ENCODE measurements around the gene ATG7.

DNA sequence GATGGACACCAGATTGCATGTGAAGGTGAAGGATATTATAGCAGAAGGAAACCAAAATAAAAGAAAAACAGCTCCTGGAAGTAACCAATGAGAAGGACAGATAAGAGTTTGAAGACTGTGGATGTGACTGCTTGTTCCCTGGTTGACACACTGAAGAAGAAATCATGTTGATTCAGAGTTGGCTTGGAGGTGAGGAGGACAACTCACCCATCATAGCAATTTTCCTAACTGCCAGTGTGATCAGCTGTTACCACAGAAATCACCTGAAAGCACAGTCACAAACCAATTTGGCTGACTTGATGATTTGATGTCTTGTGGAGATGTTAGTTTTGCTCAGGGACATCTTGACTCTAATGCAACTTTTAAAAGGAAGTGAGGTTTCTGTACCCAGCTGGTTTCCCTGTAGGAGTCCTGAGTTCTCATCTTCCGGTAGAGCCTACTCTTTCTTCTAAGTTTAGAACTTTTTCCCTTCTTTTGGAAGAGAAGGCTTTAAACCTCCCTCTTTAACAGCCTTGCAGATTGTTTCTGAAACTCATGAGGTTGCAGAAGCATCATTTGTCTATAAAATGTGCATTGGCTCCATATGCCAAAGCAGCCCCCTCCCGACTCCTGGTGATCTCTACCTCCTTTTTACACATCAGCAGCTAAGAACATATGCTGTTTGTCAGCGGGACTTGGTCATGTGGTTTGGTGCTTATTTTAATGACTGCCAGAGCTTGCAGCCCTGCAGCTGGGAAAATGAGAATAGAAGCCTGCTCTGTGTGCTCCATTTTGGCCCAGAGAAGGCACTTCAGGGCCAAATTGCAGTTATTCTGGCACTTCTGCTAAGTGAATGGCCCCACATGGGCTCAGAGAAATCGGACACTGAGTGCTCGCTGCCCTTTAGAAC is 10.3 kb downstream of the ATG7 start:
- TF ChIP-seq ZNF76 (tag by site-specific recombination; IDR thresholded peaks at IDR 0.05; ENCODE audit: borderline replicate concordance, low read depth) (no peak), ZNF529 (tag by site-specific recombination; IDR thresholded peaks at IDR 0.05; ENCODE audit: insufficient replicate concordance) (no peak), ZNF510 (tag by site-specific recombination; IDR thresholded peaks at IDR 0.05; ENCODE audit: insufficient replicate concordance) (no peak), ZNF18 (tag by site-specific recombination; IDR thresholded peaks at IDR 0.05) (no peak), ATF2 (tag by site-specific recombination; IDR thresholded peaks at IDR 0.05; ENCODE audit: low read depth) (no peak), REPIN1 (tag by site-specific recombination; IDR thresholded peaks at IDR 0.05; ENCODE audit: low read depth) (no peak), ZNF146 (tag by site-specific recombination; IDR thresholded peaks at IDR 0.05) (no peak)
- TF ChIP-seq, protein P1, sequence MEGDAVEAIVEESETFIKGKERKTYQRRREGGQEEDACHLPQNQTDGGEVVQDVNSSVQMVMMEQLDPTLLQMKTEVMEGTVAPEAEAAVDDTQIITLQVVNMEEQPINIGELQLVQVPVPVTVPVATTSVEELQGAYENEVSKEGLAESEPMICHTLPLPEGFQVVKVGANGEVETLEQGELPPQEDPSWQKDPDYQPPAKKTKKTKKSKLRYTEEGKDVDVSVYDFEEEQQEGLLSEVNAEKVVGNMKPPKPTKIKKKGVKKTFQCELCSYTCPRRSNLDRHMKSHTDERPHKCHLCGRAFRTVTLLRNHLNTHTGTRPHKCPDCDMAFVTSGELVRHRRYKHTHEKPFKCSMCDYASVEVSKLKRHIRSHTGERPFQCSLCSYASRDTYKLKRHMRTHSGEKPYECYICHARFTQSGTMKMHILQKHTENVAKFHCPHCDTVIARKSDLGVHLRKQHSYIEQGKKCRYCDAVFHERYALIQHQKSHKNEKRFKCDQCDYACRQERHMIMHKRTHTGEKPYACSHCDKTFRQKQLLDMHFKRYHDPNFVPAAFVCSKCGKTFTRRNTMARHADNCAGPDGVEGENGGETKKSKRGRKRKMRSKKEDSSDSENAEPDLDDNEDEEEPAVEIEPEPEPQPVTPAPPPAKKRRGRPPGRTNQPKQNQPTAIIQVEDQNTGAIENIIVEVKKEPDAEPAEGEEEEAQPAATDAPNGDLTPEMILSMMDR (tag by site-specific recombination; IDR thresholded peaks at IDR 0.05), result no peak
